OCI-LY1 (cell line): ENCODE measurements around the gene LRMDA.

Source experiments
- H2AFZ ChIP-seq: fragments of 200-600 bp; sonication (generic), shearing (Covaris generic); 2 replicates; pipeline ENCODE4 v1.6.0; 2014; ENCODE audit warnings: antibody characterized with exemption, mild to moderate bottlenecking, low read length
- H3F3A ChIP-seq: fragments of 200-600 bp; sonication (generic), shearing (Covaris generic); 2 replicates; pipeline ENCODE4 v1.6.0; 2014; ENCODE audit warnings: mild to moderate bottlenecking, antibody characterized with exemption, low read length, moderate library complexity; ENCODE audit not compliant: insufficient read depth
- H3K27ac ChIP-seq: fragments of 200-600 bp; sonication (generic); 2 replicates; pipeline ENCODE4 v1.5.1; 2014; ENCODE audit warnings: low read length, mixed run types, mild to moderate bottlenecking, low read depth; ENCODE audit not compliant: poor library complexity, severe bottlenecking
- H3K27me3 ChIP-seq: fragments of 200-600 bp; sonication (generic); 2 replicates; pipeline ENCODE4 v1.6.0; 2014; ENCODE audit warnings: antibody characterized with exemption, mild to moderate bottlenecking, low read length, moderate library complexity; ENCODE audit not compliant: insufficient read depth
- H3K36me3 ChIP-seq: fragments of 200-600 bp; sonication (generic); 2 replicates; pipeline ENCODE4 v1.6.1; 2014; ENCODE audit warnings: mild to moderate bottlenecking, antibody characterized with exemption, low read length, moderate library complexity, mixed read lengths; ENCODE audit not compliant: insufficient read depth
- H3K4me1 ChIP-seq: fragments of 200-600 bp; sonication (generic); 2 replicates; pipeline ENCODE4 v1.5.1; 2014; ENCODE audit warnings: mild to moderate bottlenecking, low read length, moderate library complexity; ENCODE audit not compliant: insufficient read depth, severe bottlenecking
- H3K4me2 ChIP-seq: fragments of 200-600 bp; sonication (generic), shearing (Covaris generic); 2 replicates; pipeline ENCODE4 v1.6.1; 2014; ENCODE audit warnings: low read length
- H3K4me3 ChIP-seq: fragments of 200-600 bp; sonication (generic); 2 replicates; pipeline ENCODE4 v1.5.1; 2014; ENCODE audit warnings: low read length, low read depth, mild to moderate bottlenecking, mixed read lengths; ENCODE audit not compliant: poor library complexity, severe bottlenecking
- H3K79me2 ChIP-seq: fragments of 200-600 bp; shearing (Covaris generic); 2 replicates; pipeline ENCODE4 v1.6.1; 2016; ENCODE audit warnings: mixed run types, low read length, mixed read lengths; ENCODE audit not compliant: insufficient read depth
- H3K9ac ChIP-seq: fragments of 200-600 bp; sonication (generic), shearing (Covaris generic); 2 replicates; pipeline ENCODE4 v1.6.1; 2014; ENCODE audit warnings: mild to moderate bottlenecking, low read length, mixed read lengths
- H3K9me2 ChIP-seq: fragments of 200-600 bp; sonication (generic), shearing (Covaris generic); 2 replicates; pipeline ENCODE4 v1.6.1; 2014; ENCODE audit warnings: low read depth, mild to moderate bottlenecking, low read length, mixed read lengths
- H3K9me3 ChIP-seq: fragments of 200-600 bp; shearing (Covaris generic); 2 replicates; pipeline ENCODE4 v1.6.1; 2014; ENCODE audit warnings: low read length, mixed read lengths
- H4K20me1 ChIP-seq: fragments of 200-600 bp; sonication (generic), shearing (Covaris generic); 2 replicates; pipeline ENCODE4 v1.6.0; 2016; ENCODE audit warnings: mild to moderate bottlenecking, low read length; ENCODE audit not compliant: insufficient read depth
- CTCF ChIP-seq: fragments of 200-600 bp; sonication (generic), shearing (Covaris generic); IDR thresholded peaks from 2 replicates; pipeline ENCODE4 v1.5.1; 2017; ENCODE audit warnings: mild to moderate bottlenecking, antibody characterized with exemption, low read length, moderate library complexity, mixed read lengths
- EZH2 ChIP-seq: fragments of 200-600 bp; sonication (generic), shearing (Covaris generic); IDR thresholded peaks from 2 replicates; pipeline ENCODE4 v1.8.0; 2017; ENCODE audit warnings: borderline replicate concordance, mixed run types, mild to moderate bottlenecking, antibody characterized with exemption, low read length, moderate library complexity, mixed read lengths

Gene LRMDA

DNA sequence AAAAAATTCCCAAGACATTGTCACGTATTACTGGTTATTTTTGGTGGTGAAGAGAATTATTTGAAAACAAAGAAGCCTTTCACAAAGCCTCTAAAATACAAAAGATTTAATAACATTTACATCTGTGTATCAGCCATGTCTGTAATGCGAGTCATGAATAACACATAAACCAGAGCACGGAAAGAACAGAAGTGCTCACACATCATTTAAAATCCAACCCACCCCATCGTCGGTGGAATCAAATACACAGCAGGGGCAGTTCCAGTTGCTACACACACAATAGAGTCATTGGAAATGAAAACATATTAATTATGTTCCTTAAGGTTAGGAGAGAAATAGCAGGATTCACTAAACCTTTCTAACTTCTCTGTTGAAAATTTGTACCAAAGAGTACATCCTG lies 1108.9 kb downstream of the LRMDA start:
- Histone ChIP-seq H3K9me2 (no peaks in the 10 kb centered on the region), H3K27ac (no peak overlapping the region), H4K20me1 (no peaks in the 10 kb centered on the region), H3F3A (no peaks in the 10 kb centered on the region), H3K4me3 (no peak overlapping the region), H3K36me3 (no peaks in the 10 kb centered on the region), H3K4me1 (no peaks in the 10 kb centered on the region), H3K79me2 (no peaks in the 10 kb centered on the region), H3K27me3 (no peaks in the 10 kb centered on the region), H3K9ac (no peak overlapping the region), H2AFZ (no peak overlapping the region), H3K9me3 (no peaks in the 10 kb centered on the region), H3K4me2 (no peak overlapping the region)
- no peak for TF ChIP-seq EZH2
- TF ChIP-seq CTCF = no peak

DNA sequence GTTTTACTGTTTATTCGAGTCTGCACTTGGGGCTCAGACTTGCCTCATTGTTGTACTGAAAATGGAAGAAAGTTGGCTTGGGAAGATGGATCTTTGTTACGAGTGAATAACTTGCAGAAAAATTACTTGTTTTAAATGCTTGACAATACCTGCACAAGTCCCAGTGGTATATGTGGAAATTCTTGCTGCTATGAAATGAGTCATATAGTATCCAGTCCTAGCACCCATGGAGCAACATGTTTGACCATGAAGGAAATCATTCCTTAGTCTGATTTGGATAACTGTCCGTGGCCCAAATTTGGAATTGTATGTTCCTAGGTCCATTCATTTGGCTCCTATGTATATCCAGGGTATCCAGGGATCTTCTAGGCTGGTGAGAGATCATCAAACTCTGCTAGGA lies 1109.4 kb downstream of the LRMDA start:
- Histone ChIP-seq H4K20me1 (no peaks in the 10 kb centered on the region), H3K36me3 (no peaks in the 10 kb centered on the region), H3K4me2 (no peak overlapping the region), H3K9me2 (no peaks in the 10 kb centered on the region), H3K27me3 (no peaks in the 10 kb centered on the region), H3F3A (no peaks in the 10 kb centered on the region), H3K27ac (no peak overlapping the region), H3K79me2 (no peaks in the 10 kb centered on the region), H3K9me3 (no peaks in the 10 kb centered on the region), H3K4me1 (no peaks in the 10 kb centered on the region), H2AFZ (no peak overlapping the region), H3K4me3 (no peak overlapping the region), H3K9ac (no peak overlapping the region)
- TF ChIP-seq CTCF = no peak

- Histone ChIP-seq H3K36me3 (no peaks in the 10 kb centered on the region), H2AFZ (no peak overlapping the region), H3K27me3 (no peaks in the 10 kb centered on the region), H4K20me1 (no peaks in the 10 kb centered on the region), H3F3A (no peaks in the 10 kb centered on the region), H3K79me2 (no peaks in the 10 kb centered on the region), H3K9me2 (no peaks in the 10 kb centered on the region), H3K9me3 (no peaks in the 10 kb centered on the region), H3K4me2 (no peak overlapping the region), H3K4me3 (no peak overlapping the region), H3K4me1 (no peaks in the 10 kb centered on the region), H3K27ac (no peak overlapping the region), H3K9ac (no peak overlapping the region)
- no peak for TF ChIP-seq EZH2
- no peak for TF ChIP-seq CTCF
Observed at GRCh38 chr10:76541852-76542251, 1110.4 kb downstream of the LRMDA start.
